ENCODE data around the gene EEPD1.

The EEPD1 gene

GRCh38 chr7:36348771-36349170, 195.7 kb downstream of the EEPD1 start:
- no peak for DNase-seq

DNA sequence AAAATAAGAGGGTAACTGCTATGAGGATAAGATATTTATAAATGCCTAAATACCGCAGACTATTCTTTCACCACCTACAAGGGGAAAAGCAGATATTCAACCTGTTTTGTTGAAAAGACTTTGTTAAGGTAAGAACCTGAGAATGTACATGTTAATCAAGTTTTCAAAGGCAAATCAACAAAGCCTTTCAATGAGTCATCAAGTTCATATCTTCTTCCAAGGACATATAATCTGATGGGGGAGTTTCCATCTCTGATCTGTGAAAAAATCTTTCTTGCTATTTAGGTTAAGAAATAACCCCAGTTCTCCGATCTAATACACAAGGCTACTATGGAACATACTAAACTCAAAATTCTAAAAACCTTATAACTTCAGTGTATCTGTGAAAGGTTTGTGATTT, 196.6 kb downstream of the EEPD1 start:
- no peak for DNase-seq
